Chondrocyte (in vitro differentiated cells): ENCODE data around the gene RANBP17. TPM values are rescaled to one million over a fixed set of nuclear protein-coding genes. Genes with fewer than 3 reads are reported as not detected.

Experiments
- DNase-seq: peaks from one replicate; pipeline ENCODE4 v3.0.0; 2021; ENCODE audit warnings: mixed read lengths, low spot score
- H3K27ac Mint-ChIP-seq: one replicate; pipeline ENCODE4 v1.8.0; 2021; ENCODE audit warnings: mild to moderate bottlenecking, moderate library complexity, mixed read lengths; ENCODE audit not compliant: unreplicated experiment
- H3K27me3 Mint-ChIP-seq: 2 replicates; pipeline ENCODE4 v1.8.0; 2021; ENCODE audit warnings: low read depth, mixed read lengths
- H3K36me3 Mint-ChIP-seq: 2 replicates; pipeline ENCODE4 v1.8.0; 2021; ENCODE audit warnings: low read depth, mixed read lengths
- H3K4me1 Mint-ChIP-seq: 2 replicates; pipeline ENCODE4 v1.8.0; 2021; ENCODE audit warnings: low read depth, mild to moderate bottlenecking, mixed read lengths
- H3K4me3 Mint-ChIP-seq: one replicate; pipeline ENCODE4 v1.8.0; 2021; ENCODE audit warnings: mild to moderate bottlenecking, moderate library complexity, mixed read lengths; ENCODE audit not compliant: unreplicated experiment
- H3K9me3 Mint-ChIP-seq: 2 replicates; pipeline ENCODE4 v1.8.0; 2021; ENCODE audit warnings: low read depth, mixed read lengths
- CTCF ChIP-seq: fragments of 200-600 bp; sonication (generic); IDR thresholded peaks from 2 replicates; pipeline ENCODE4 v1.5.0; 2021; ENCODE audit warnings: antibody characterized with exemption, mild to moderate bottlenecking, moderate library complexity
- total RNA-seq: library from RNA; stranded (reverse); gene quantifications from 3 replicates; pipeline ENCODE4 v1.2.1, GENCODE V29; 2021

The RANBP17 gene
- total RNA-seq, 1 donor from 2014 or later: 24.5 TPM

GRCh38 chr5:170844651-170845050 lies 17.2 kb upstream of the RANBP17 start:
- Mint-ChIP-seq H3K36me3 (no peaks in the 10 kb centered on the region), H3K4me3 (no peak overlapping the region), H3K27me3 (no peaks in the 10 kb centered on the region), H3K27ac (no peak overlapping the region), H3K4me1 (peaks cover 23% of the 10 kb centered on the region), H3K9me3 (no peaks in the 10 kb centered on the region)
- DNase-seq: no peak
- TF ChIP-seq CTCF: no peak

GRCh38 chr5:170846416-170846815 lies 15.4 kb upstream of the RANBP17 start:
- no peaks in the 10 kb centered on the region for H3K27me3 Mint-ChIP-seq
- H3K27ac Mint-ChIP-seq: no peak overlapping the region
- no peak for TF ChIP-seq CTCF
- peaks cover 23% of the 10 kb centered on the region for H3K4me1 Mint-ChIP-seq
- H3K4me3 Mint-ChIP-seq: no peak overlapping the region
- no peaks in the 10 kb centered on the region for H3K36me3 Mint-ChIP-seq
- no peak for DNase-seq
- no peaks in the 10 kb centered on the region for H3K9me3 Mint-ChIP-seq

- Mint-ChIP-seq H3K4me3 (no peak overlapping the region), H3K9me3 (no peaks in the 10 kb centered on the region), H3K27me3 (no peaks in the 10 kb centered on the region), H3K36me3 (no peaks in the 10 kb centered on the region), H3K27ac (no peak overlapping the region), H3K4me1 (peaks cover 23% of the 10 kb centered on the region)
- TF ChIP-seq CTCF: no peak
- DNase-seq: no peak
These were observed 15.0 kb upstream of the RANBP17 start for GRCh38 chr5:170846846-170847245.

GRCh38 chr5:170848033-170848432 lies 13.8 kb upstream of the RANBP17 start:
- Mint-ChIP-seq H3K27me3 (no peaks in the 10 kb centered on the region), H3K27ac (no peak overlapping the region), H3K4me1 (peaks cover 23% of the 10 kb centered on the region), H3K9me3 (no peaks in the 10 kb centered on the region), H3K36me3 (no peaks in the 10 kb centered on the region), H3K4me3 (no peak overlapping the region)
- no peak for DNase-seq
- no peak for TF ChIP-seq CTCF

- no peak overlapping the region for H3K27ac Mint-ChIP-seq
- TF ChIP-seq CTCF: peak; percentile 21
- no peak overlapping the region for H3K4me3 Mint-ChIP-seq
- peaks cover 28% of the 10 kb centered on the region for H3K4me1 Mint-ChIP-seq
- no peaks in the 10 kb centered on the region for H3K27me3 Mint-ChIP-seq
- H3K9me3 Mint-ChIP-seq: no peaks in the 10 kb centered on the region
- no peak for DNase-seq
- H3K36me3 Mint-ChIP-seq: no peaks in the 10 kb centered on the region
These were observed 12.4 kb upstream of the RANBP17 start for GRCh38 chr5:170849374-170849773.
